ENCODE results near the gene PAX7. TPM values are rescaled to one million over a fixed set of nuclear protein-coding genes. Genes with fewer than 3 reads are reported as not detected.
A peak's percentile ranks its signal among the peaks of the same experiment; 100 is the strongest.

The PAX7 gene
- total RNA-seq, 1 donor from 2014 or later: not detected

DNA sequence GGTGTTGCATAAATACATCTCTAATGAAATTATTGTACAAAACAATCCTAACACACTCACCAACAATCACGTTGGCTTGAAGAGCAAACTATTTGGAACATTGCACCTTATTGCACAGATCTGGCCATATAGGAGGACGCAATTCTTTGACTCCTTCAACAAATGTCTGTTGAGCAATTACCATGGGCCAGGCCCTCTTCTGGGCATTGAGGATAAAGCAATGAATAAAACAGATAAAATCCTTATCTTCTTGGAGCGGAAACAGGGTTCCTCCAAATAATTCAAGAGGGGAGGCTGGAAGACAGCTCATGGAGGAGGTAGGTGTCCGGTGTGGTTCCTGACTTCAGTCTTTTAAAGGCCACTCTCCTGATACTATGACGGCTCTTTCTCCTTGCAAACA, 43.3 kb downstream of the PAX7 start:
- Histone ChIP-seq H3K27me3 (peaks cover 51% of the 10 kb centered on the region), H3K36me3 (no peaks in the 10 kb centered on the region), H3K27ac (no peak overlapping the region), H3K9me3 (no peaks in the 10 kb centered on the region), H3K4me1 (no peaks in the 10 kb centered on the region), H3K4me3 (no peak overlapping the region)
- ATAC-seq (no peak), DNase-seq (no peak)
- TF ChIP-seq CTCF (IDR thresholded peaks at IDR 0.05): no peak
- intact Hi-C loops (cut with DNase I): no loop called here

DNA sequence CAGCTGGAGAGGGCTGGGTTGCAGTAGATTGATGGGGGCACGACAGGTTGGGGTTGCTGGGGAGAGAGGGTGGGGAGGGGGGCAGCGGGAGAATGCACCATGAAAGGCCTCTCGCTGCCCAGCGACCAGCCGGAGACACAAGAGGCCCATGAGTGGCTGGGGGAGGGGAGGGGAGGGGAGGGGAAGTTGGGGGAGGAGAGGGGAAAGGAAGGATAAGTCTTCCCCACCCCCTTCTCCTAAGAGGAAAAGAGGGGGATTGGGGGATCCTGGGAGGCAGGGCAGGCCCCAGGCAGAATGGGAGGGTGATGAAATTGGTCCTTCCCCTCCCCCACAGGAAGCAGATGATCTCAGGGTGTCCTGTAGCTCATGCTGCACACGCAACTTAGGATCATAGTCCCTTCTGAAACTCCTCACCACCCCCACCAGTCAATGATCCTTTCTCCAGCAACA, 45.7 kb downstream of the PAX7 start:
- peaks cover 55% of the 10 kb centered on the region for H3K27me3 ChIP-seq
- ATAC-seq (no peak), DNase-seq (no peak)
- H3K36me3 ChIP-seq: no peaks in the 10 kb centered on the region
- H3K4me1 ChIP-seq: no peaks in the 10 kb centered on the region
- intact Hi-C loops (cut with DNase I): no loop called here
- no peak overlapping the region for H3K4me3 ChIP-seq
- no peaks in the 10 kb centered on the region for H3K9me3 ChIP-seq
- H3K27ac ChIP-seq: no peak overlapping the region
- no peak for TF ChIP-seq CTCF (IDR thresholded peaks at IDR 0.05)

- DNase-seq: no peak
- peak; percentile 66 for TF ChIP-seq CTCF (IDR thresholded peaks at IDR 0.05)
These were observed 50.8 kb downstream of the PAX7 start for GRCh38 chr1:18681423-18681835.

GRCh38 chr1:18682375-18682774, 51.7 kb downstream of the PAX7 start:
- intact Hi-C loops (cut with DNase I): no loop called here
- TF ChIP-seq CTCF (IDR thresholded peaks at IDR 0.05): no peak
- Histone ChIP-seq H3K9me3 (no peaks in the 10 kb centered on the region), H3K36me3 (no peaks in the 10 kb centered on the region), H3K4me1 (no peaks in the 10 kb centered on the region), H3K4me3 (no peak overlapping the region), H3K27ac (no peak overlapping the region), H3K27me3 (peaks cover 34% of the 10 kb centered on the region)
- ATAC-seq (no peak), DNase-seq (no peak)

More at GRCh38 chr1:18681423-18681835, 50.8 kb downstream of the PAX7 start:
- no peaks in the 10 kb centered on the region for H3K9me3 ChIP-seq
- H3K36me3 ChIP-seq: no peaks in the 10 kb centered on the region
- ATAC-seq: peak; percentile 86
- H3K27me3 ChIP-seq: peaks cover 43% of the 10 kb centered on the region
- no peak overlapping the region for H3K4me3 ChIP-seq
- no peaks in the 10 kb centered on the region for H3K4me1 ChIP-seq
- intact Hi-C loops (cut with DNase I): no loop called here
- H3K27ac ChIP-seq: no peak overlapping the region

DNA sequence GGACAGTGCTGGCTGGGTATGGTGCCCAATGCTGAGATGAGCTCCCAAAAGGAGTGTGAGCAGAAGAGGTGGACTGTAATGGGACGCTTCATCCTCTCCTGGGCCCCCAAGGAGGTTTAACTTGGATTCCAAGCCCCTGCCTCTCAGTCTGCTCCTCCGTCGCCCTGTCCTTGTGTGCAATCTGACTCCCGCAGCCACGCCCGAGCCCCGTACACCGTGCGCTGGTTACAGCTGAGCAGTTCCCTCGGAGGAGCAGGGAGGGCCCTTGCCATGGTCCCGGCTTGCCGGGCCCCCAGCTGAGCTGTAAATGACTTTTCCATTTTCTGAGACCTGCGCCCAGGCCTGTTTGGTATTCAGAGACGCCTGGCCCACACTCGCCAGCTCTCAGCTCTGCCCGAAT, 53.7 kb downstream of the PAX7 start:
- H3K9me3 ChIP-seq: no peaks in the 10 kb centered on the region
- H3K27me3 ChIP-seq: peaks cover 24% of the 10 kb centered on the region
- TF ChIP-seq CTCF (IDR thresholded peaks at IDR 0.05): no peak
- no peaks in the 10 kb centered on the region for H3K4me1 ChIP-seq
- no peak overlapping the region for H3K4me3 ChIP-seq
- ATAC-seq (no peak), DNase-seq (no peak)
- H3K27ac ChIP-seq: no peak overlapping the region
- intact Hi-C loops (cut with DNase I): no loop called here
- H3K36me3 ChIP-seq: no peaks in the 10 kb centered on the region

GRCh38 chr1:18686540-18686939, 55.9 kb downstream of the PAX7 start:
- TF ChIP-seq CTCF (IDR thresholded peaks at IDR 0.05): no peak
- Histone ChIP-seq H3K4me3 (no peak overlapping the region), H3K36me3 (no peaks in the 10 kb centered on the region), H3K27ac (no peak overlapping the region), H3K4me1 (no peaks in the 10 kb centered on the region), H3K9me3 (no peaks in the 10 kb centered on the region), H3K27me3 (peaks cover 30% of the 10 kb centered on the region)
- ATAC-seq (no peak), DNase-seq (no peak)
- intact Hi-C loops (cut with DNase I): no loop called here
